ENCODE data around the gene CSF1R. TPM values are rescaled to one million over a fixed set of nuclear protein-coding genes. Genes with fewer than 3 reads are reported as not detected.

The CSF1R gene
- total RNA-seq, 1 experiment from 2014 or later, result 5.8 TPM

DNA sequence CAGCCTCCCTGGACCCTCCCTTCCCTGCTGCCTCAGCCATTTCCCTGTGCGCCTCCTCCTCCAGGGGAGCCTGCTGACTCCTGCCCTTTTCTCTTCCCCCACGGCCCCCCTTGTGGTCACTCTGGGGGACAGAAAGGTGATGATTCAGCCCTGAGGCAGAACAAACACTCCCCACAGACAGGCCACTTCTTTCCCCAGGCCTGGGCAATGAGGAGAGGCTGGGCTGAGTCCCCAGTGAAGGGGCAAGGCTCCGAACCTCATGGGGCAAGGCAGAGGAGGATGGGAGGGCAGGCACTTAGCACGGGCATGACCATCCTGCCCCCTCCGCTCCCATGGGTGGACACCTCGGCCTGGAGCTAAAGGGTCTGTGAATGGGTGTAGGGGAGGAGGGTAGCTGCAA lies 21.0 kb downstream of the CSF1R start:
- H3K36me3 ChIP-seq (ENCODE audit: control insufficient read depth, insufficient read depth, low read length), result no peaks in the 10 kb centered on the region
- DNase-seq, result no peak
- no peak overlapping the region for H3K4me3 ChIP-seq (ENCODE audit: low read depth, low read length)
- H3K36me3 Mint-ChIP-seq (ENCODE audit: insufficient read depth, unreplicated experiment), result no peaks in the 10 kb centered on the region
- no peaks in the 10 kb centered on the region for H3K9me3 ChIP-seq
- CTCF ChIA-PET, result interaction anchor here (0.5 to 0.7 kb wide), 3 partner anchors 97 to 267 kb away, joined by 3 read pairs; no protein-coding TSS in a partner anchor
- POLR2A ChIA-PET, result no interaction called here
- H3K4me1 ChIP-seq, result peaks cover 6% of the 10 kb centered on the region; the same call in 1 of the 2 replicates
- BruUV-seq (replicated peaks), result no TSS peak
- H3K27me3 Mint-ChIP-seq (ENCODE audit: insufficient read depth, unreplicated experiment), result no peaks in the 10 kb centered on the region
- H3K9me3 Mint-ChIP-seq (ENCODE audit: unreplicated experiment), result no peaks in the 10 kb centered on the region
- H3K27me3 ChIP-seq (replicated peaks; ENCODE audit: control insufficient read depth, insufficient read depth, low read length), result no peaks in the 10 kb centered on the region
- H3K4me1 Mint-ChIP-seq (ENCODE audit: low read depth, unreplicated experiment), result peaks cover 6% of the 10 kb centered on the region
- TF ChIP-seq, protein P1, sequence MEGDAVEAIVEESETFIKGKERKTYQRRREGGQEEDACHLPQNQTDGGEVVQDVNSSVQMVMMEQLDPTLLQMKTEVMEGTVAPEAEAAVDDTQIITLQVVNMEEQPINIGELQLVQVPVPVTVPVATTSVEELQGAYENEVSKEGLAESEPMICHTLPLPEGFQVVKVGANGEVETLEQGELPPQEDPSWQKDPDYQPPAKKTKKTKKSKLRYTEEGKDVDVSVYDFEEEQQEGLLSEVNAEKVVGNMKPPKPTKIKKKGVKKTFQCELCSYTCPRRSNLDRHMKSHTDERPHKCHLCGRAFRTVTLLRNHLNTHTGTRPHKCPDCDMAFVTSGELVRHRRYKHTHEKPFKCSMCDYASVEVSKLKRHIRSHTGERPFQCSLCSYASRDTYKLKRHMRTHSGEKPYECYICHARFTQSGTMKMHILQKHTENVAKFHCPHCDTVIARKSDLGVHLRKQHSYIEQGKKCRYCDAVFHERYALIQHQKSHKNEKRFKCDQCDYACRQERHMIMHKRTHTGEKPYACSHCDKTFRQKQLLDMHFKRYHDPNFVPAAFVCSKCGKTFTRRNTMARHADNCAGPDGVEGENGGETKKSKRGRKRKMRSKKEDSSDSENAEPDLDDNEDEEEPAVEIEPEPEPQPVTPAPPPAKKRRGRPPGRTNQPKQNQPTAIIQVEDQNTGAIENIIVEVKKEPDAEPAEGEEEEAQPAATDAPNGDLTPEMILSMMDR (IDR thresholded peaks at IDR 0.05; ENCODE audit: insufficient read depth in 1 of 2, low read depth in 1 of 2, low read length in 1 of 2, severe bottlenecking in 1 of 2, unreplicated experiment in 1 of 2), result peak in 1 of 2 experiments; percentile 4
- H3K4me3 Mint-ChIP-seq (ENCODE audit: unreplicated experiment), result no peak overlapping the region
- H3K27ac Mint-ChIP-seq (ENCODE audit: unreplicated experiment), result no peak overlapping the region
- intact Hi-C loops (cut with micrococcal nuclease; ENCODE audit: unreplicated experiment), result no loop called here

- BruUV-seq (replicated peaks), result no TSS peak
- Mint-ChIP-seq H3K36me3 (ENCODE audit: insufficient read depth, unreplicated experiment) (no peaks in the 10 kb centered on the region), H3K4me1 (ENCODE audit: low read depth, unreplicated experiment) (peaks cover 6% of the 10 kb centered on the region), H3K27ac (ENCODE audit: unreplicated experiment) (no peak overlapping the region), H3K4me3 (ENCODE audit: unreplicated experiment) (no peak overlapping the region), H3K27me3 (ENCODE audit: insufficient read depth, unreplicated experiment) (no peaks in the 10 kb centered on the region), H3K9me3 (ENCODE audit: unreplicated experiment) (no peaks in the 10 kb centered on the region)
- Histone ChIP-seq H3K9me3 (no peaks in the 10 kb centered on the region), H3K36me3 (ENCODE audit: control insufficient read depth, insufficient read depth, low read length) (no peaks in the 10 kb centered on the region), H3K27me3 (replicated peaks; ENCODE audit: control insufficient read depth, insufficient read depth, low read length) (no peaks in the 10 kb centered on the region), H3K4me1 (peaks cover 6% of the 10 kb centered on the region; the same call in 1 of the 2 replicates), H3K4me3 (ENCODE audit: low read depth, low read length) (no peak overlapping the region)
- intact Hi-C loops (cut with micrococcal nuclease; ENCODE audit: unreplicated experiment), result no loop called here
- POLR2A ChIA-PET, result no interaction called here
- no peak for DNase-seq
- CTCF ChIA-PET, result no interaction called here
- TF ChIP-seq, protein P1 (IDR thresholded peaks at IDR 0.05; ENCODE audit: insufficient read depth in 1 of 2, low read depth in 1 of 2, low read length in 1 of 2, severe bottlenecking in 1 of 2, unreplicated experiment in 1 of 2), result no peak
Measured at GRCh38 chr5:150064681-150065220, 21.6 kb downstream of the CSF1R start.

DNA sequence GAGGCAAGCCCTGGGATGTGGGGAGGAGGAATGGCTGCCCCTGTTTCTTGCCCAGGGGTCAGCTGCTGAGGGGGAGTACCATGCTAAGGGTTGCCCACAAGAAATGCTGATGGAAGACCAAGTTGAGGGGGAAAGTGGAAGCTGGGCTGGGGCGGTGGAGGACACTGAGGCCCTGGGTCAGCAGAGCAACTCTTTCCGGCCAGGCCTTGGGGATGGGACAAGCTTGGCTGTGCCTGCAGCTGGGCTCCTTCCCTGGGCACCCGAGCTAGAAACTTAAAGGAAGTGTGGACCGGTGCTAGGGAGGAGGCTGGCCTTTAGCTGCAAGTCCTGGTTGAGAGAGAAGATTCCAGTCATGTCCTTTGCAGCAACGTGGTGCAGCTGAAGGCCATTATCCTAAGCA lies 22.7 kb downstream of the CSF1R start:
- intact Hi-C loops (cut with micrococcal nuclease; ENCODE audit: unreplicated experiment), result no loop called here
- no peaks in the 10 kb centered on the region for H3K36me3 ChIP-seq (ENCODE audit: control insufficient read depth, insufficient read depth, low read length)
- peaks cover 6% of the 10 kb centered on the region; the same call in 1 of the 2 replicates for H3K4me1 ChIP-seq
- Mint-ChIP-seq H3K4me1 (ENCODE audit: low read depth, unreplicated experiment) (peaks cover 6% of the 10 kb centered on the region), H3K9me3 (ENCODE audit: unreplicated experiment) (no peaks in the 10 kb centered on the region), H3K4me3 (ENCODE audit: unreplicated experiment) (no peak overlapping the region), H3K27me3 (ENCODE audit: insufficient read depth, unreplicated experiment) (no peaks in the 10 kb centered on the region), H3K27ac (ENCODE audit: unreplicated experiment) (no peak overlapping the region), H3K36me3 (ENCODE audit: insufficient read depth, unreplicated experiment) (no peaks in the 10 kb centered on the region)
- ChIA-PET POLR2A (no interaction called here), CTCF (interaction anchor here (0.6 kb wide), 1 partner anchor 679 kb away, joined by 4 read pairs; no protein-coding TSS in a partner anchor)
- TF ChIP-seq, protein P1 (IDR thresholded peaks at IDR 0.05; ENCODE audit: insufficient read depth in 1 of 2, low read depth in 1 of 2, low read length in 1 of 2, severe bottlenecking in 1 of 2, unreplicated experiment in 1 of 2), result no peak
- H3K4me3 ChIP-seq (ENCODE audit: low read depth, low read length), result no peak overlapping the region
- DNase-seq, result no peak
- H3K9me3 ChIP-seq, result no peaks in the 10 kb centered on the region
- H3K27me3 ChIP-seq (replicated peaks; ENCODE audit: control insufficient read depth, insufficient read depth, low read length), result no peaks in the 10 kb centered on the region
- no TSS peak for BruUV-seq (replicated peaks)
